ENCODE results near the gene NOTUM.

NOTUM gene

DNA sequence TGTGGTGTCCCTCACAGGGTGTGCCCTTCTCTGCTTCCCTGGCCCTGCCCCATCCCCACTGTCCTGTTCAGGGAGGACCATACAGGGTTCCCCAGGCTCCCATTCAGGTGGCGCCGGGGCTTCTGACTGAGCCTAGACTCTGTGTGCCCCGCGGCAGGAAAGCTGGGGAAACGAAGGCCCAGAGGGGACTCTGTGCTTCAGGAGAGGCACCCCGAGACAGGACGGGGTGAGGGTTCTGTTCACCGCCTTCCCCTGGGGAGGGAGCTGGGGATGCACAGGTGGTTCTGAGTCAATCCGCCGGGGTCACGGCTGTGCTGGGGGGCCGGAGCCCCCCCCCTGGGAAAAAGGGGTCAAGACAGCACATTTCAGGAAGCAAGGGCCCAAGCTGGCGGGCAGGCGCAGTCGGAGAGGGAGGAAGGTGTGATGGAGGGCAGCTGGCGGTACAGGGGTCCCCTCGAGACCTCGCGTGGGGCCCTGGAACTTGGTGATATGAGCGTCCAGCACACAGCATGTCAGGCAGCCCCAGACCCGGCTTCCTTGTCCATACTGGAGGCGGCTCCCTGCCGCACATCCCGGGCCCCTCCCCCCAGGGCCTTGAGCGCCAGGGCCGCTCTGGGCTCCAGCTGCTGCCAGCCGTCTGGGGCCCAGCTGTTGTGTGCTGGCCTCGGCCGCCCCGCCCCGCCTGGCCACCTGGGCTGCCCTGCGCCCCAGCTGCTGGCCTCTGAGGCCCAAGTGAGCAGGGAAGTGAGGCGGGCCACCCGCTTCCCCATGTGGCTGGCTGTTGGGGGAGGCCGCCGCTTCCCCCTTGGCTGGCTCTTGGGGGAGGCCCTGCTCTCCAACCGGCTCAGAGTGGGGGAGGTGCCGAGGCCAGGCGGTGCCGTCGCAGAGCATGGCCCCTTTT lies 5.6 kb upstream of the NOTUM start:
- H3K9ac ChIP-seq (ENCODE audit: low read depth, low read length) = no peak overlapping the region
- no peak overlapping the region for H3K27ac ChIP-seq (ENCODE audit: low read length)
- H3K27me3 ChIP-seq (ENCODE audit: insufficient read depth, low read length, poor library complexity) = peaks cover 2% of the 10 kb centered on the region

DNA sequence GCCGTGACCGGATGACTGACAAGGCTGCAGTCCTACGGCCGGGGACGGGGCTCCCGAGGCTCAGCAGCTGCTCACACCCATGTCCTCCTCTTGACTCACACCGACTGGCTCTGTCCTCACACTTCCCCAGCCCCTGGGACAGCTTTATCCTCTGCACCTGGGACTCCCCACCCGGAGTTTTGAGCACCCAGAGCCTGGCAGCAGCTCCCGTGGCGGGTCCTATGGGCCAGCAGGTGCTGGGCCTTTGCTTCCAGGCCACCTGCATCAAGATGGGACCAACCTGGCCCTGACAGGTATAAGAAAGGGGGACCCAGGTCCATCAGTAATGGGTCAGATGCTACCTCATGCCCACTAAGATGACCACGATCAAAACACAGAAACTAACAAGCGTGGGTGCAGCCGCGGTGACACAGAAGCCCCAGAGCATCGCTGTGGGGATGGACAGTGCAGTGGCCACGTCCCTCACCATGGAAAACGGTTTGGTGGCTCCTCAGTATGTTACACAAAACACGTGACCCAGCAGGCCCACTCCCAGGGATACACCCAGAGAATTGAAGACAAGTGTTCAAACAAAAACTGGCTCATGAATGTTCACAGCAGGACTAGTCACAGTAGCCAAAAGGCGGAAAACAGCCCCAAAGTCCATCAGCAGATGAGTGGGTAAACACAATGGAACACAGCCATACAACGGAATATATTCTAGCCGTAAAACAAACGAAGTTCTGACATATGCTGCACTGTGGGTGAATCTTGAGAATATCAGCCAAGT lies 3.3 kb upstream of the NOTUM start:
- Histone ChIP-seq H3K9ac (ENCODE audit: low read depth, low read length) (no peak overlapping the region), H3K27me3 (ENCODE audit: insufficient read depth, low read length, poor library complexity) (peaks cover 10% of the 10 kb centered on the region), H4K20me1 (ENCODE audit: insufficient read depth, low read length) (no peaks in the 10 kb centered on the region), H3K27ac (ENCODE audit: low read length) (no peak overlapping the region), H3K4me2 (ENCODE audit: insufficient read depth, low read length) (no peak overlapping the region), H3K36me3 (ENCODE audit: insufficient read depth, low read length) (no peaks in the 10 kb centered on the region), H3K4me3 (ENCODE audit: low read depth in 1 of 2, low read length in 2 of 2) (no peak overlapping the region), H3K79me2 (ENCODE audit: insufficient read depth, low read length) (no peaks in the 10 kb centered on the region), H2AFZ (ENCODE audit: low read depth, low read length) (no peak overlapping the region), H3K4me1 (ENCODE audit: insufficient read depth, low read length) (peaks cover 21% of the 10 kb centered on the region), H3K9me3 (ENCODE audit: insufficient read depth, low read length, severe bottlenecking) (no peaks in the 10 kb centered on the region)
- no peak for DNase-seq
- ATAC-seq (ENCODE audit: insufficient read depth, low read depth) = no peak
- TF ChIP-seq, protein P1, sequence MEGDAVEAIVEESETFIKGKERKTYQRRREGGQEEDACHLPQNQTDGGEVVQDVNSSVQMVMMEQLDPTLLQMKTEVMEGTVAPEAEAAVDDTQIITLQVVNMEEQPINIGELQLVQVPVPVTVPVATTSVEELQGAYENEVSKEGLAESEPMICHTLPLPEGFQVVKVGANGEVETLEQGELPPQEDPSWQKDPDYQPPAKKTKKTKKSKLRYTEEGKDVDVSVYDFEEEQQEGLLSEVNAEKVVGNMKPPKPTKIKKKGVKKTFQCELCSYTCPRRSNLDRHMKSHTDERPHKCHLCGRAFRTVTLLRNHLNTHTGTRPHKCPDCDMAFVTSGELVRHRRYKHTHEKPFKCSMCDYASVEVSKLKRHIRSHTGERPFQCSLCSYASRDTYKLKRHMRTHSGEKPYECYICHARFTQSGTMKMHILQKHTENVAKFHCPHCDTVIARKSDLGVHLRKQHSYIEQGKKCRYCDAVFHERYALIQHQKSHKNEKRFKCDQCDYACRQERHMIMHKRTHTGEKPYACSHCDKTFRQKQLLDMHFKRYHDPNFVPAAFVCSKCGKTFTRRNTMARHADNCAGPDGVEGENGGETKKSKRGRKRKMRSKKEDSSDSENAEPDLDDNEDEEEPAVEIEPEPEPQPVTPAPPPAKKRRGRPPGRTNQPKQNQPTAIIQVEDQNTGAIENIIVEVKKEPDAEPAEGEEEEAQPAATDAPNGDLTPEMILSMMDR (IDR thresholded peaks at IDR 0.05; ENCODE audit: borderline replicate concordance, extremely low read depth, low read length, poor library complexity, severe bottlenecking) = no peak
- TF ChIP-seq EZH2 (IDR thresholded peaks at IDR 0.05; ENCODE audit: borderline replicate concordance, low read depth, low read length, severe bottlenecking) = no peak

More for the DNA sequence above, 5.6 kb upstream of the NOTUM start:
- Histone ChIP-seq H3K79me2 (ENCODE audit: insufficient read depth, low read length) (no peaks in the 10 kb centered on the region), H3K4me3 (ENCODE audit: low read depth in 1 of 2, low read length in 2 of 2) (no peak overlapping the region), H3K4me1 (ENCODE audit: insufficient read depth, low read length) (peaks cover 15% of the 10 kb centered on the region), H3K36me3 (ENCODE audit: insufficient read depth, low read length) (no peaks in the 10 kb centered on the region), H3K9me3 (ENCODE audit: insufficient read depth, low read length, severe bottlenecking) (no peaks in the 10 kb centered on the region), H2AFZ (ENCODE audit: low read depth, low read length) (no peak overlapping the region), H3K4me2 (ENCODE audit: insufficient read depth, low read length) (no peak overlapping the region), H4K20me1 (ENCODE audit: insufficient read depth, low read length) (no peaks in the 10 kb centered on the region)
- DNase-seq = no peak
- TF ChIP-seq, protein P1 (IDR thresholded peaks at IDR 0.05; ENCODE audit: borderline replicate concordance, extremely low read depth, low read length, poor library complexity, severe bottlenecking) = no peak
- no peak for TF ChIP-seq EZH2 (IDR thresholded peaks at IDR 0.05; ENCODE audit: borderline replicate concordance, low read depth, low read length, severe bottlenecking)
- ATAC-seq (ENCODE audit: insufficient read depth, low read depth) = no peak

GRCh38 chr17:81962499-81963441 lies 1.8 kb upstream of the NOTUM start:
- H3K27ac ChIP-seq (ENCODE audit: low read length) = no peak overlapping the region
- ATAC-seq (ENCODE audit: insufficient read depth, low read depth) (no peak), DNase-seq (no peak)
- peaks cover 20% of the 10 kb centered on the region for H3K27me3 ChIP-seq (ENCODE audit: insufficient read depth, low read length, poor library complexity)
- TF ChIP-seq, protein P1 (IDR thresholded peaks at IDR 0.05; ENCODE audit: borderline replicate concordance, extremely low read depth, low read length, poor library complexity, severe bottlenecking) = no peak
- TF ChIP-seq EZH2 (IDR thresholded peaks at IDR 0.05; ENCODE audit: borderline replicate concordance, low read depth, low read length, severe bottlenecking) = no peak
- no peak overlapping the region for H3K4me2 ChIP-seq (ENCODE audit: insufficient read depth, low read length)
- H3K4me3 ChIP-seq (ENCODE audit: low read depth in 1 of 2, low read length in 2 of 2) = no peak overlapping the region
- H3K9me3 ChIP-seq (ENCODE audit: insufficient read depth, low read length, severe bottlenecking) = no peaks in the 10 kb centered on the region
- H3K4me1 ChIP-seq (ENCODE audit: insufficient read depth, low read length) = peaks cover 14% of the 10 kb centered on the region
- H4K20me1 ChIP-seq (ENCODE audit: insufficient read depth, low read length) = no peaks in the 10 kb centered on the region
- H3K79me2 ChIP-seq (ENCODE audit: insufficient read depth, low read length) = no peaks in the 10 kb centered on the region
- no peaks in the 10 kb centered on the region for H3K36me3 ChIP-seq (ENCODE audit: insufficient read depth, low read length)
- H2AFZ ChIP-seq (ENCODE audit: low read depth, low read length) = no peak overlapping the region
- H3K9ac ChIP-seq (ENCODE audit: low read depth, low read length) = no peak overlapping the region

Measured in DND-41 (cell line).